Skeletal muscle satellite cell (primary cell): ENCODE data around the gene DCDC2.
A peak's percentile ranks its signal among the peaks of the same experiment; 100 is the strongest.
"Not testable (repeated sequence)": the region's sequence is repeated elsewhere in the genome, so short reads cannot be mapped to it uniquely, and the experiment has no call there.

Experiments
- H3K27me3 ChIP-seq: 2 replicates; pipeline ENCODE4 v1.7.0; 2013; ENCODE audit warnings: low read length; ENCODE audit not compliant: control insufficient read depth, insufficient read depth
- H3K36me3 ChIP-seq: 2 replicates; pipeline ENCODE4 v1.7.0; 2013; ENCODE audit warnings: mild to moderate bottlenecking, control low read depth, low read length; ENCODE audit not compliant: insufficient read depth
- H3K4me1 ChIP-seq: 2 replicates; pipeline ENCODE4 v1.7.0; 2013; ENCODE audit warnings: low read length; ENCODE audit not compliant: control insufficient read depth, insufficient read depth
- H3K4me2 ChIP-seq: 2 replicates; pipeline ENCODE4 v1.7.0; 2013; ENCODE audit warnings: mild to moderate bottlenecking, low read length
- H3K4me3 ChIP-seq: 2 replicates; pipeline ENCODE4 v1.7.0; 2013; ENCODE audit warnings: low read length
- H3K9ac ChIP-seq: 2 replicates; pipeline ENCODE4 v1.7.0; 2013; ENCODE audit warnings: mild to moderate bottlenecking, low read depth, low read length, moderate library complexity
- H3K9me3 ChIP-seq: replicated peaks from 2 replicates; pipeline ENCODE4 v1.7.0; 2013; ENCODE audit warnings: mild to moderate bottlenecking, control low read depth, low read length

DCDC2 gene

GRCh38 chr6:24313251-24314141 is 44.4 kb downstream of the DCDC2 start:
- no peaks in the 10 kb centered on the region for H3K27me3 ChIP-seq
- peaks cover 5% of the 10 kb centered on the region for H3K4me1 ChIP-seq
- H3K9ac ChIP-seq, result peak overlapping the region; percentile 36
- no peak overlapping the region for H3K4me2 ChIP-seq
- H3K36me3 ChIP-seq, result no peaks in the 10 kb centered on the region
- no peaks in the 10 kb centered on the region for H3K9me3 ChIP-seq
- H3K4me3 ChIP-seq, result no peak overlapping the region

GRCh38 chr6:24311775-24312174 is 46.1 kb downstream of the DCDC2 start:
- H3K36me3 ChIP-seq, H3K4me3 ChIP-seq, H3K9me3 ChIP-seq, H3K4me1 ChIP-seq, H3K4me2 ChIP-seq, H3K9ac ChIP-seq, H3K27me3 ChIP-seq: not testable (repeated sequence)

- Histone ChIP-seq H3K4me1 (no peaks in the 10 kb centered on the region), H3K4me2 (no peak overlapping the region), H3K36me3 (no peaks in the 10 kb centered on the region)
These were observed 50.0 kb downstream of the DCDC2 start for GRCh38 chr6:24307881-24308280.

GRCh38 chr6:24306936-24307335 is 50.9 kb downstream of the DCDC2 start:
- Histone ChIP-seq H3K36me3 (no peaks in the 10 kb centered on the region), H3K4me2 (no peak overlapping the region), H3K9me3 (no peaks in the 10 kb centered on the region), H3K4me1 (no peaks in the 10 kb centered on the region), H3K9ac (no peak overlapping the region), H3K27me3 (no peaks in the 10 kb centered on the region), H3K4me3 (no peak overlapping the region)

More at GRCh38 chr6:24307881-24308280, 50.0 kb downstream of the DCDC2 start:
- no peaks in the 10 kb centered on the region for H3K9me3 ChIP-seq
- no peaks in the 10 kb centered on the region for H3K27me3 ChIP-seq
- no peak overlapping the region for H3K9ac ChIP-seq
- H3K4me3 ChIP-seq, result no peak overlapping the region

GRCh38 chr6:24306038-24306437 is 51.8 kb downstream of the DCDC2 start:
- H3K4me1 ChIP-seq, result no peaks in the 10 kb centered on the region
- no peaks in the 10 kb centered on the region for H3K27me3 ChIP-seq
- H3K9ac ChIP-seq, result no peak overlapping the region
- H3K9me3 ChIP-seq, result no peaks in the 10 kb centered on the region
- no peaks in the 10 kb centered on the region for H3K36me3 ChIP-seq
- H3K4me2 ChIP-seq, result no peak overlapping the region
- no peak overlapping the region for H3K4me3 ChIP-seq

- no peak overlapping the region for H3K4me2 ChIP-seq
- H3K36me3 ChIP-seq, result no peaks in the 10 kb centered on the region
- no peak overlapping the region for H3K9ac ChIP-seq
- no peaks in the 10 kb centered on the region for H3K9me3 ChIP-seq
- no peaks in the 10 kb centered on the region for H3K27me3 ChIP-seq
- H3K4me1 ChIP-seq, result no peaks in the 10 kb centered on the region
- no peak overlapping the region for H3K4me3 ChIP-seq
These were observed 60.9 kb downstream of the DCDC2 start for GRCh38 chr6:24296944-24297343.

- not testable (repeated sequence) for H3K27me3 ChIP-seq, H3K4me2 ChIP-seq, H3K9me3 ChIP-seq, H3K4me1 ChIP-seq, H3K9ac ChIP-seq, H3K36me3 ChIP-seq, H3K4me3 ChIP-seq
These were observed 64.0 kb downstream of the DCDC2 start for GRCh38 chr6:24293852-24294251.

GRCh38 chr6:24287239-24287638 is 70.6 kb downstream of the DCDC2 start:
- H3K27me3 ChIP-seq, result peaks cover 8% of the 10 kb centered on the region
- H3K9ac ChIP-seq, result no peak overlapping the region
- no peak overlapping the region for H3K4me3 ChIP-seq
- no peaks in the 10 kb centered on the region for H3K36me3 ChIP-seq
- H3K4me1 ChIP-seq, result no peaks in the 10 kb centered on the region
- no peak overlapping the region for H3K4me2 ChIP-seq
- H3K9me3 ChIP-seq, result no peaks in the 10 kb centered on the region

GRCh38 chr6:24284006-24284405 is 73.9 kb downstream of the DCDC2 start:
- Histone ChIP-seq H3K9me3 (no peaks in the 10 kb centered on the region), H3K4me3 (no peak overlapping the region)

GRCh38 chr6:24283043-24283985 is 74.5 kb downstream of the DCDC2 start:
- no peak overlapping the region for H3K4me3 ChIP-seq
- H3K36me3 ChIP-seq, result no peaks in the 10 kb centered on the region
- peaks cover 26% of the 10 kb centered on the region for H3K27me3 ChIP-seq
- H3K9ac ChIP-seq, result no peak overlapping the region
- H3K9me3 ChIP-seq, result no peaks in the 10 kb centered on the region
- H3K4me1 ChIP-seq, result no peaks in the 10 kb centered on the region
- peak overlapping the region; percentile 63 for H3K4me2 ChIP-seq

More at GRCh38 chr6:24284006-24284405, 73.9 kb downstream of the DCDC2 start:
- Histone ChIP-seq H3K27me3 (peaks cover 19% of the 10 kb centered on the region), H3K4me1 (no peaks in the 10 kb centered on the region), H3K9ac (no peak overlapping the region), H3K4me2 (no peak overlapping the region), H3K36me3 (no peaks in the 10 kb centered on the region)

- H3K36me3 ChIP-seq, result no peaks in the 10 kb centered on the region
- H3K9me3 ChIP-seq, result no peaks in the 10 kb centered on the region
- H3K4me1 ChIP-seq, result no peaks in the 10 kb centered on the region
These were observed 83.3 kb downstream of the DCDC2 start for GRCh38 chr6:24274441-24275083.

More at GRCh38 chr6:24274441-24275083, 83.3 kb downstream of the DCDC2 start:
- Histone ChIP-seq H3K9ac (no peak overlapping the region), H3K27me3 (peaks cover 17% of the 10 kb centered on the region), H3K4me3 (no peak overlapping the region), H3K4me2 (no peak overlapping the region)
